Fibroblast of villous mesenchyme (primary cell): ENCODE data around the gene HCRTR1. TPM values are rescaled to one million over a fixed set of nuclear protein-coding genes. Genes with fewer than 3 reads are reported as not detected.

Source experiments
- DNase-seq: peaks from one replicate; pipeline ENCODE4 v3.0.0-alpha.2; 2010; ENCODE audit warnings: low read depth
- H3K4me3 ChIP-seq: 2 replicates; pipeline ENCODE4 v1.5.1; 2011; ENCODE audit warnings: low read depth, mild to moderate bottlenecking, low read length
- total RNA-seq: library from RNA; depleted of rRNA; stranded (reverse); fragments of >200 nt; gene quantifications from 2 replicates; pipeline ENCODE4 v1.2.3, GENCODE V29; 2012
- TF ChIP-seq, protein P1 (sequence below): IDR thresholded peaks from 2 replicates; pipeline ENCODE4 v1.5.1; 2012; ENCODE audit warnings: low read depth, mild to moderate bottlenecking, low read length; ENCODE audit not compliant: insufficient read depth

The HCRTR1 gene
- total RNA-seq, 1 donor: under 0.01 TPM

GRCh38 chr1:31625561-31626222 lies 8.2 kb downstream of the HCRTR1 start:
- TF ChIP-seq, protein P1, sequence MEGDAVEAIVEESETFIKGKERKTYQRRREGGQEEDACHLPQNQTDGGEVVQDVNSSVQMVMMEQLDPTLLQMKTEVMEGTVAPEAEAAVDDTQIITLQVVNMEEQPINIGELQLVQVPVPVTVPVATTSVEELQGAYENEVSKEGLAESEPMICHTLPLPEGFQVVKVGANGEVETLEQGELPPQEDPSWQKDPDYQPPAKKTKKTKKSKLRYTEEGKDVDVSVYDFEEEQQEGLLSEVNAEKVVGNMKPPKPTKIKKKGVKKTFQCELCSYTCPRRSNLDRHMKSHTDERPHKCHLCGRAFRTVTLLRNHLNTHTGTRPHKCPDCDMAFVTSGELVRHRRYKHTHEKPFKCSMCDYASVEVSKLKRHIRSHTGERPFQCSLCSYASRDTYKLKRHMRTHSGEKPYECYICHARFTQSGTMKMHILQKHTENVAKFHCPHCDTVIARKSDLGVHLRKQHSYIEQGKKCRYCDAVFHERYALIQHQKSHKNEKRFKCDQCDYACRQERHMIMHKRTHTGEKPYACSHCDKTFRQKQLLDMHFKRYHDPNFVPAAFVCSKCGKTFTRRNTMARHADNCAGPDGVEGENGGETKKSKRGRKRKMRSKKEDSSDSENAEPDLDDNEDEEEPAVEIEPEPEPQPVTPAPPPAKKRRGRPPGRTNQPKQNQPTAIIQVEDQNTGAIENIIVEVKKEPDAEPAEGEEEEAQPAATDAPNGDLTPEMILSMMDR: no peak
- H3K4me3 ChIP-seq: no peak overlapping the region
- peak; percentile 80 for DNase-seq

DNA sequence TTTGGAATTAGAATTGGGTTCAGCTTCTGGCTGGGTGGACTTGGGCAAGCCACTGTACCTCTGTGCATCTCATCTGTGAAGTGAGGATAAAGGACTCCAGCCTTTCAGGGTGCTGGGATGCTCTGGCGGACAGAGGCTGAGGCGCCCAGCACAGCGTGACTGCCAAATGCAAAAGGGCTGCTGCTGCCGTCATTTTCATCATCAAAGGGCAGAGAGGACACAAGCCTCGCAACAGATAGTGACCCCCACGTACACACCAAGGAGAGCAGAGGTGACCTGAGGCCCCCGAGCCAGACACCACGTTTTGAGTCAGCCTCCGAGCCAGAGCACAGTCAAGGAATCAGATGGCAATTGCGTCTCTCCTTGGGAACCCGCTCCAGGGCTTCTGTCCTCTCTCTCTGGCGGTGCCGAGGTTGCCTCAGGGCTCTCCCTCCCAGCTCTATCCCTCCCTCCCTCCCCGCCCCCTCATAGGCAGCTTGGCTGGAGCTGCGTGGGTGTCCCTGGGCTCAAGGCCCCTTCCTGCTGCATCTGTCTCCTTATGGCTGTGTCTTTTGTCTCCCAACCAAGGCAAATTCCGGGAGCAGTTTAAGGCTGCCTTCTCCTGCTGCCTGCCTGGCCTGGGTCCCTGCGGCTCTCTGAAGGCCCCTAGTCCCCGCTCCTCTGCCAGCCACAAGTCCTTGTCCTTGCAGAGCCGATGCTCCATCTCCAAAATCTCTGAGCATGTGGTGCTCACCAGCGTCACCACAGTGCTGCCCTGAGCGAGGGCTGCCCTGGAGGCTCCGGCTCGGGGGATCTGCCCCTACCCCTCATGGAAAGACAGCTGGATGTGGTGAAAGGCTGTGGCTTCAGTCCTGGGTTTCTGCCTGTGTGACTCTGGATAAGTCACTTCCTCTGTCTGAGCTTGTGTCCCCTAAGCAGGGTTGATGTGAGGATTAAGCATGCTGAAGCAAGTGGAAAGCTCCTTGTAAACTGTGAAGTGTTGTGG lies 9.0 kb downstream of the HCRTR1 start:
- no peak overlapping the region for H3K4me3 ChIP-seq
- TF ChIP-seq, protein P1: no peak
- peak; percentile 79 for DNase-seq

DNA sequence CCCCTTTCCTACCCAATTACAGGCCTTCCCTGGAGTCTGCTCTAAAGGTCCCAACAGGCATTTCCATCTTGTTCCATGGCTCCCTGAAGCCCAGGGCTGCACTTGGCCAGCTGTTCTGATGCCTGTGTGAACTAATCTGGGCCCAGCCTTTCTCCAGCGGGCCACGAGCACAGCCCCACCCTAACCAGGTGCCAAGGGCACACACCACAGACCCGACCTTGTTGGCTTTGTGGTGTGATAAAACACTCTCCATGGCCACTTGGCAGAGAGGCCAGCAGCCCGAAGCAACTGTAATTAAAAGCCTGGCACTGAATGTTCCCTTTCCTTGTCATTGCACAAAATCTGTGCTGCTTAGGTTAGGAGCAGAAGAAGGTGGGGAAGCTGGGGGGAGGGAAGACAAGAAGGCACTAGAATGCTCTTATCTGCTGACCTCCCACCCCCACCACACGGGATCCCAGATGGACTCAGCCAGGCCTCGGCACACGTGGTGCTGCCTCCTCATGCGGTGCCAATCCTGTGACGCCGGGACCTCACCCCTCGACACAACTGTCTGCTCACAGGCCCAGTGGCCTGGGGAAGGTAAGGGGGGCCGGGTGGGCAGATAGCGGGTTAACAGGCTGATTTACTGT lies 9.9 kb downstream of the HCRTR1 start:
- TF ChIP-seq, protein P1: no peak
- H3K4me3 ChIP-seq: no peak overlapping the region
- DNase-seq: peak; percentile 76

DNA sequence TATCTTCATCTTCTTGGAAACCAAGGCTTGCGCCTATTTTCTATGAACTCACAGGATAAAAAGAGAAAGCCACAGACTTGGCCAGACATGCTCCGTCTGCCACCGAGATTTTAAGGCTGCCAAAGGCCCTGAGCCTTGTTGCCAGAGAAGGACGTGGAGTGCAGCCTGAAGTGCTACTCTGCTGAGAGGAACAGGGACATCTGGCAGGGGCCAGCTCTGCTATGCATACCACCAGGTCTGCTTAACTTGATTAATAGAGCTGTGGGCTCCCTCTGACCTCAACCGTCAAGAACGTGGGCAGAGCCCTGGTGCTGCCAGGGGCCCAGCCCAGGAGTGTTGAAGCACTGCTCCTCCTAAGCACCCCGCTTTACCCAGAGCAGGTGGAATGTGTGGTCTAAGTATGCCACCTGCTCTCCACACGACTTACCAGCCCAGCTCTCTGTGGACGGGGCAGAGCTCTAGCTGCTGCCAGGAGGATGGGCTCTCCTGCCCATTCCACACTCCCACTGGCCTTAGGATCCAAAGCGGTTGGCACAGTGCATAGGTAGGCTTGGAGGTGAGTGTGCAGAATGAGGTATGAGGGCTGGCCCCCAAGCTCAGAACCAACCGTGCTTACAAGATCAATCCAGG lies 10.6 kb downstream of the HCRTR1 start:
- no peak for DNase-seq
- H3K4me3 ChIP-seq: no peak overlapping the region
- TF ChIP-seq, protein P1: no peak

GRCh38 chr1:31628931-31629556 lies 11.6 kb downstream of the HCRTR1 start:
- TF ChIP-seq, protein P1: no peak
- no peak for DNase-seq
- no peak overlapping the region for H3K4me3 ChIP-seq

DNA sequence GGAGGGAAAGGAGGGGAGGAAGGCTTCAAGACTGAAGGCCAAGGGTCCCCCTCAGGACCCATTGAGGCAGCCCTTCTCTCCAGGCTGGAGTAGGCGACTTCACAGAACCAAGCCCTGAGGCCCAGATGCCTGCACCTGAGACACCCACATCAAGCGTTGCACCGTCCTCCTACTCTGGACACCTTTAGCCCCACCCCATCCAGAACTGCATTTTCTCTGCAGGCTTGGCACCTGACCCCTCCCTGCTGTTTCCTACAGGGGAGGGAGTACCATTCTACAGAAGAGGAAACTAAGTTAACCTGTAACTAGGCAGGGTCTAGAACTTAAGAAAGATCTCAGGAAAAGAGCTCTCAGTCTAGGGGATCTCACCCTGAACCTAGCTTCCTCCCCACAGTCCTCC lies 15.2 kb downstream of the HCRTR1 start:
- no peak for DNase-seq
- TF ChIP-seq, protein P1: no peak
- H3K4me3 ChIP-seq: no peak overlapping the region
